ENCODE data around the gene KCNE4.

The KCNE4 gene

DNA sequence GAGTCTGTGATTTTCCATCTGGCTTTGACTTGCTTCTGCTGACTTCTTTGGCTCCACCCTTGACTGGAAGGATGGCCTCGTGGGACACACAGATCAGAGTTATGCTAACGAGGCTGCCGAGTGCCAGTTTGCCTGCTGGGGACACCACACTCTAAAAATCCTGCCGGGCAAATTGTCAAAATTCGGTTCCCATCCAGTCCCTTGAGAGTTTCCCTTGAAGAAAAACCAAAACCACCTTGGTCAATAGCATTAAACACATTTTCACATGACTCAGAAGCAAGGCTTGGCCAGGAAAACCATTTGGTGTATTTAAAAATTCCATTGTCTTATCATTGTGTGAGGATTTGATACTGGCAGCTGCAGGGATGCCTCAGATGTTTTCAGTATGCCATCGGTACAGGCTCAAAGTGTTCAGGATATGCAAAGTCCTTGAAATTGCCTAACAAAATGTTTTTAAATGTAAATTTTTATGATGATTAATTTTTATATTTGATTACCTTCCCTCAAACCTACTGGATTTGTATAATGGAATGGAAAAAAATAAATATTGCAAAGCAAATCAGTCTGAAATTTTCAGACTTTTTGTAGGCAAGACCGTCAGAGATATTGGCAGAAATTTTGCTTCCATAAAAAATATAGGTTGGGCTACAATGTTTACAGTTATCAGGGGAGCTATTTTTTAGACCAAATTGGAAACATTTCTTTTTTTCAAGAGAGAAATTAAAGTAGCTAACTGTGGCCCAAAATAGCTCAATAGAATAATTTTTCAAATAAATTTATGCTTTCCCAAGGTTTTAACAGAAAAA lies 41.6 kb downstream of the KCNE4 start:
- no peak for DNase-seq
- TF ChIP-seq POLR2A (IDR thresholded peaks at IDR 0.05; ENCODE audit: low read length): no peak
- TF ChIP-seq GATA1 (IDR thresholded peaks at IDR 0.05; ENCODE audit: low read depth, low read length): no peak

DNA sequence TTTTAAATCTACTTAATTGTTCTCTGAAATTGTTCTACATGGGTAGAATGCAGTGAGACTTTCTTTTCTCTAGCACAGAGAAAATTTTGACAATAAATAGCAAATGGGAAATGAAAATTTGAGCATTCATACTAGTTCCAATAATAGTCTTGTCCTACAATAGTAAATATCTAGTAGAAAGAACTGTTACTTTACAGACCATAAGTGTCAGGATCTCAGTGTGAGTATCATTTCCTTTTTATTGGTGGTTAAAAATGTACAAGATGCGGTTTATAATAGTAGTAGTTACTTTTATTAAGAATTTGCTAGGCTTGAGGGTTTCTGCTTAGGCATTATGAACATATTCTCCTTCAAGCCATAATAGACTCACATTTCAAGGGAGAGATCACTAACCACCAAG lies 43.2 kb downstream of the KCNE4 start:
- DNase-seq: no peak
- TF ChIP-seq POLR2A (IDR thresholded peaks at IDR 0.05; ENCODE audit: low read length): no peak

GRCh38 chr2:223096235-223096970 lies 44.4 kb downstream of the KCNE4 start:
- DNase-seq: no peak
- TF ChIP-seq POLR2A (IDR thresholded peaks at IDR 0.05; ENCODE audit: low read length): no peak
- TF ChIP-seq GATA1 (IDR thresholded peaks at IDR 0.05; ENCODE audit: low read depth, low read length): no peak

- no peak for DNase-seq
- no peak for TF ChIP-seq POLR2A (IDR thresholded peaks at IDR 0.05; ENCODE audit: low read length)
- TF ChIP-seq GATA1 (IDR thresholded peaks at IDR 0.05; ENCODE audit: low read depth, low read length): no peak
These were observed 45.9 kb downstream of the KCNE4 start for GRCh38 chr2:223097888-223098383.

DNA sequence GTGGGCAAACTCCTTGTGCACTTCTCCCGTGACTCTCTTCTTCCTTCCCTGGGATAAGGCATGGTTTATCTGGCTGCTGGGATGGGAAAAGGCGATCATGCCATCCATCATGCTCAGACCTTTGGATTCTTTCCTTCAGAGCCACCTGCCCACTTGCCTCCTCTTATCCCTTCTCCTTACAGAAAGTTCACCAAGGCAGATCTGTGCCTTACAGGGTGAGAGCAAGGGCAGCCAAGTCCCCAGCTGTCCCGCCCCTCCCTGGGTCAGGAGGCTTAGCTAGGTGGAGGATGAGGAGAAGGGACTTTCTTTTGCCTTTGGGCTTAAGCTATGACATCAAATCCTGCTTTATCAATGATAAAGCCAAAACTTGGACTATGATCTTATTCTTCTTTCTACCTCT lies 47.6 kb downstream of the KCNE4 start:
- TF ChIP-seq GATA1 (IDR thresholded peaks at IDR 0.05; ENCODE audit: low read depth, low read length) (no peak), POLR2A (IDR thresholded peaks at IDR 0.05; ENCODE audit: low read length) (no peak)

GRCh38 chr2:223100061-223100511 lies 48.1 kb downstream of the KCNE4 start:
- DNase-seq: no peak

More for the DNA sequence above, 47.6 kb downstream of the KCNE4 start:
- DNase-seq: no peak

GRCh38 chr2:223101340-223102039 lies 49.5 kb downstream of the KCNE4 start:
- peak in 1 of 2 experiments; percentile 12 for DNase-seq
- no peak for TF ChIP-seq GATA1 (IDR thresholded peaks at IDR 0.05; ENCODE audit: low read depth, low read length)
- TF ChIP-seq POLR2A (IDR thresholded peaks at IDR 0.05; ENCODE audit: low read length): no peak

More at GRCh38 chr2:223100061-223100511, 48.1 kb downstream of the KCNE4 start:
- TF ChIP-seq GATA1 (IDR thresholded peaks at IDR 0.05; ENCODE audit: low read depth, low read length) (no peak), POLR2A (IDR thresholded peaks at IDR 0.05; ENCODE audit: low read length) (no peak)

- no peak for TF ChIP-seq GATA1 (IDR thresholded peaks at IDR 0.05; ENCODE audit: low read depth, low read length)
- no peak for TF ChIP-seq POLR2A (IDR thresholded peaks at IDR 0.05; ENCODE audit: low read length)
These were observed 50.0 kb downstream of the KCNE4 start for GRCh38 chr2:223102040-223102400.

DNA sequence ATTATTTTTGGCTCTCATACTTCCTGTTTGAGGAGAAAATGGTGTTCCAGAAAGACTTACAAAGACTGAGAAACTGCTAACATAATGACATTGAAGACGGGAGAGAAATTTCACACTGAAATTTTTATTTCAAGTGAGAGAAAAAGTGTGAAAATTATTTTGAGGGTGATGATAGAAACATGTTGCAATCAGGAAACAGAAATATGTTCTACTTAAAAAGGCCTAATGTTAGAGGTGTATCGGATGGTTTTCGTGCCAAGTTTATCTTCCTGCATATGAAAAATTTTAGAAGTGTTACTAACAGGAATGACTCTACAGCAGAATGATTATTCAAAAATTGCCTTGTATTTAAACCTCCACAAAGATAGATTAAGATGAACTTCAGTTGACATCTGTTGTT lies 50.5 kb downstream of the KCNE4 start:
- TF ChIP-seq GATA1 (IDR thresholded peaks at IDR 0.05; ENCODE audit: low read depth, low read length): no peak
- no peak for TF ChIP-seq POLR2A (IDR thresholded peaks at IDR 0.05; ENCODE audit: low read length)
- DNase-seq: no peak

More at GRCh38 chr2:223102040-223102400, 50.0 kb downstream of the KCNE4 start:
- DNase-seq: no peak

DNA sequence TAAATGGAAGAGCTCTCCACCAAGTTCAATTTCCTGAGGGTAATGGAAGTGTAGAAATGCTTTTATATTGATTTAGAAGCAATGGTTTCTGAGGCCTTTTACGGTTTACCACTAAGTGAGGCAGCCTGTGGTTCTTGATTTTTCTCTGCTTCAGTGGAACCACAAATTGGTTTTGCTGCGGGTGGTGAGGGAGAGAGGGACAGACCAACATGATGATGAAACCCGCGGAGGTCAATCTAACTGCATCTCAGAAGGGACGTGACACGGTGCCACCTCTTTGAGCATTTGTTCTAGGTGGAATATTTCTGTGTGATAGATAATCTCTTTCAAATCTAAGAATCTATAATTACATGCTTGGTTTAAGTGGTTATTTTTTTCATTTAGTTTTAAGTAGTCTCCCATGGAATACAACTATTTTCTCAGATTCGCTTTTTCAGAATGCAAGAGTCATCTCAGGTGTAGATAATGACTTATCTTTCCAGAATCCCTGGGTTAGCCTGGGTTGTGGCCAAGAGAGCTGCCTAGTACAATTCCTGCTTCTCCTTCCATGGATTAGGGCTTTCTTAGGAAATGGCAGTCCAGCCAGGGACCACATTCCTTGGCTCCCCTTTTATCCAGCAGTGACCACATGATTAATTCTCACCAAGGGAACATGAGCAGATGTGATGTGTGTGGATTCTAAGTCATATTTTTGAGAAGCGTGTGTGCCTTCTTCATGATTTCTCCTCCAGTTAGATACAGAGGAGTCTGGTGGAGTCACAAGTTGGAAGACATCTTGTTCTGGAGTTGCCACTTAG lies 52.5 kb downstream of the KCNE4 start:
- no peak for DNase-seq
- TF ChIP-seq GATA1 (IDR thresholded peaks at IDR 0.05; ENCODE audit: low read depth, low read length) (no peak), POLR2A (IDR thresholded peaks at IDR 0.05; ENCODE audit: low read length) (no peak)
